ENCODE results near the gene CDK18. TPM values are rescaled to one million over a fixed set of nuclear protein-coding genes. Genes with fewer than 3 reads are reported as not detected.

The CDK18 gene
- total RNA-seq (3.1 TPM), polyA plus RNA-seq (ENCODE audit: insufficient read depth in 1 of 8, insufficient read length in 8 of 8, low replicate concordance in 1 of 8) (10 to 100 TPM in 5 of 8 donors, 1 to 10 TPM in 3; 5.9 to 18.8 (median 11.8) TPM)
- long read RNA-seq, donor 1, result 0 reads
- long read RNA-seq, donor 2, result 0 reads
- long read RNA-seq, donor 3, partial matches to known transcripts, result 0 of 1 reads
- long read RNA-seq, donor 3, other reads (novel, unspliced or antisense), result 0 of 1 reads
- long read RNA-seq, donor 4, result 0 reads
- long read RNA-seq, donor 5, partial matches to known transcripts, result 0 of 1 reads
- long read RNA-seq, donor 5, other reads (novel, unspliced or antisense), result 0 of 1 reads
- long read RNA-seq, donor 6, transcript CDK18-203 (16 exons, 1,648 nt), result major isoform, 5 of 9 reads
- long read RNA-seq, donor 6, partial matches to known transcripts, result 0 of 9 reads
- long read RNA-seq, donor 6, other reads (novel, unspliced or antisense), result 0 of 9 reads
- long read RNA-seq, donor 7, partial matches to known transcripts, result 0 of 3 reads
- long read RNA-seq, donor 7, other reads (novel, unspliced or antisense), result 0 of 3 reads
- long read RNA-seq, donor 8, result 0 reads
- long read RNA-seq, donor 9, partial matches to known transcripts, result 0 of 2 reads
- long read RNA-seq, donor 9, other reads (novel, unspliced or antisense), result 0 of 2 reads
- long read RNA-seq, donor 10, partial matches to known transcripts, result 0 of 2 reads
- long read RNA-seq, donor 10, other reads (novel, unspliced or antisense), result 0 of 2 reads
- long read RNA-seq, donor 11, partial matches to known transcripts, result 0 of 3 reads
- long read RNA-seq, donor 11, other reads (novel, unspliced or antisense), result 0 of 3 reads

- peak; percentile 61 for DNase-seq
Observed at GRCh38 chr1:205504311-205505075, at the start of gene CDK18. Gene CDK18 (plus strand): TSS chr1:205504669. CDS start chr1:205523168, 18,499 bp downstream.

GRCh38 chr1:205454903-205455335, 49.5 kb upstream of the CDK18 start:
- DNase-seq, result no peak
- 3% methylated on average over 4 of the region's 6 CpGs for whole genome bisulfite sequencing (ENCODE audit: insufficient coverage)
- Histone ChIP-seq H3K27me3 (ENCODE audit: control insufficient read depth, insufficient read depth, low read length) (peaks cover 89% of the 10 kb centered on the region), H3K4me3 (ENCODE audit: low read length) (no peak overlapping the region), H3K4me1 (ENCODE audit: control insufficient read depth, insufficient read depth, low read length) (peaks cover 15% of the 10 kb centered on the region), H3K9me3 (replicated peaks; ENCODE audit: control insufficient read depth, low read depth, low read length) (no peaks in the 10 kb centered on the region), H3K27ac (ENCODE audit: low read length) (no peak overlapping the region), H3K36me3 (ENCODE audit: control insufficient read depth, insufficient read depth, low read length) (no peaks in the 10 kb centered on the region)

More at GRCh38 chr1:205504311-205505075, at the start of gene CDK18:
- Histone ChIP-seq H3K36me3 (ENCODE audit: control insufficient read depth, insufficient read depth, low read length) (no peaks in the 10 kb centered on the region), H3K27me3 (ENCODE audit: control insufficient read depth, insufficient read depth, low read length) (peaks cover 9% of the 10 kb centered on the region), H3K9me3 (replicated peaks; ENCODE audit: control insufficient read depth, low read depth, low read length) (no peaks in the 10 kb centered on the region), H3K27ac (ENCODE audit: low read length) (peak within 1 kb of the TSS; percentile 20), H3K4me3 (ENCODE audit: low read length) (peak within 1 kb of the TSS; percentile 36), H3K4me1 (ENCODE audit: control insufficient read depth, insufficient read depth, low read length) (peaks cover 45% of the 10 kb centered on the region)
- WGBS (ENCODE audit: insufficient coverage), result 6% methylated on average over 32 of the region's 42 CpGs

GRCh38 chr1:205455581-205456382, 48.7 kb upstream of the CDK18 start, which contains the start of gene BLACAT1:
Gene BLACAT1 (minus strand): TSS chr1:205456045.
- no peaks in the 10 kb centered on the region for H3K9me3 ChIP-seq (replicated peaks; ENCODE audit: control insufficient read depth, low read depth, low read length)
- 1% methylated on average over 45 of the region's 53 CpGs for WGBS (ENCODE audit: insufficient coverage)
- peaks cover 88% of the 10 kb centered on the region for H3K27me3 ChIP-seq (ENCODE audit: control insufficient read depth, insufficient read depth, low read length)
- H3K36me3 ChIP-seq (ENCODE audit: control insufficient read depth, insufficient read depth, low read length), result no peaks in the 10 kb centered on the region
- no peak within 1 kb of the TSS for H3K27ac ChIP-seq (ENCODE audit: low read length)
- H3K4me3 ChIP-seq (ENCODE audit: low read length), result no peak within 1 kb of the TSS
- DNase-seq, result no peak
- peaks cover 15% of the 10 kb centered on the region for H3K4me1 ChIP-seq (ENCODE audit: control insufficient read depth, insufficient read depth, low read length)

- peaks cover 85% of the 10 kb centered on the region for H3K27me3 ChIP-seq (ENCODE audit: control insufficient read depth, insufficient read depth, low read length)
- H3K27ac ChIP-seq (ENCODE audit: low read length), result no peak overlapping the region
- peaks cover 15% of the 10 kb centered on the region for H3K4me1 ChIP-seq (ENCODE audit: control insufficient read depth, insufficient read depth, low read length)
- no peak for DNase-seq
- WGBS (ENCODE audit: insufficient coverage), result under 1% methylated on average over 47 of the region's 47 CpGs
- no peak overlapping the region for H3K4me3 ChIP-seq (ENCODE audit: low read length)
- no peaks in the 10 kb centered on the region for H3K36me3 ChIP-seq (ENCODE audit: control insufficient read depth, insufficient read depth, low read length)
- H3K9me3 ChIP-seq (replicated peaks; ENCODE audit: control insufficient read depth, low read depth, low read length), result no peaks in the 10 kb centered on the region
Observed at GRCh38 chr1:205456383-205456867, 48.0 kb upstream of the CDK18 start.

- H3K27ac ChIP-seq (ENCODE audit: low read length), result no peak overlapping the region
- peaks cover 15% of the 10 kb centered on the region for H3K4me1 ChIP-seq (ENCODE audit: control insufficient read depth, insufficient read depth, low read length)
- peaks cover 81% of the 10 kb centered on the region for H3K27me3 ChIP-seq (ENCODE audit: control insufficient read depth, insufficient read depth, low read length)
- no peaks in the 10 kb centered on the region for H3K9me3 ChIP-seq (replicated peaks; ENCODE audit: control insufficient read depth, low read depth, low read length)
- no peak overlapping the region for H3K4me3 ChIP-seq (ENCODE audit: low read length)
- WGBS (ENCODE audit: insufficient coverage), result 1% methylated on average over 35 of the region's 74 CpGs
- DNase-seq, result no peak
- H3K36me3 ChIP-seq (ENCODE audit: control insufficient read depth, insufficient read depth, low read length), result no peaks in the 10 kb centered on the region
Observed at GRCh38 chr1:205456868-205457745, 47.4 kb upstream of the CDK18 start.

GRCh38 chr1:205458777-205459566, 45.5 kb upstream of the CDK18 start:
- Histone ChIP-seq H3K4me1 (ENCODE audit: control insufficient read depth, insufficient read depth, low read length) (peaks cover 15% of the 10 kb centered on the region), H3K4me3 (ENCODE audit: low read length) (no peak overlapping the region), H3K36me3 (ENCODE audit: control insufficient read depth, insufficient read depth, low read length) (no peaks in the 10 kb centered on the region), H3K27ac (ENCODE audit: low read length) (no peak overlapping the region), H3K27me3 (ENCODE audit: control insufficient read depth, insufficient read depth, low read length) (peaks cover 72% of the 10 kb centered on the region), H3K9me3 (replicated peaks; ENCODE audit: control insufficient read depth, low read depth, low read length) (no peaks in the 10 kb centered on the region)
- WGBS (ENCODE audit: insufficient coverage), result 61% methylated on average over 3 of the region's 6 CpGs
- DNase-seq, result peak; percentile 78

- DNase-seq, result no peak
- H3K4me1 ChIP-seq (ENCODE audit: control insufficient read depth, insufficient read depth, low read length), result peaks cover 5% of the 10 kb centered on the region
- H3K9me3 ChIP-seq (replicated peaks; ENCODE audit: control insufficient read depth, low read depth, low read length), result no peaks in the 10 kb centered on the region
- no peak overlapping the region for H3K27ac ChIP-seq (ENCODE audit: low read length)
- H3K27me3 ChIP-seq (ENCODE audit: control insufficient read depth, insufficient read depth, low read length), result peaks cover 32% of the 10 kb centered on the region
- H3K36me3 ChIP-seq (ENCODE audit: control insufficient read depth, insufficient read depth, low read length), result no peaks in the 10 kb centered on the region
- WGBS (ENCODE audit: insufficient coverage), result 100% methylated on average over 1 of the region's 2 CpGs
- H3K4me3 ChIP-seq (ENCODE audit: low read length), result no peak overlapping the region
Observed at GRCh38 chr1:205465392-205465791, 39.1 kb upstream of the CDK18 start.

GRCh38 chr1:205466595-205467220, 37.8 kb upstream of the CDK18 start:
- 16% methylated on average over 3 of the region's 7 CpGs for WGBS (ENCODE audit: insufficient coverage)

More at GRCh38 chr1:205466595-205467220, 37.8 kb upstream of the CDK18 start:
- peak; percentile 35 for DNase-seq
- no peaks in the 10 kb centered on the region for H3K9me3 ChIP-seq (replicated peaks; ENCODE audit: control insufficient read depth, low read depth, low read length)
- H3K4me1 ChIP-seq (ENCODE audit: control insufficient read depth, insufficient read depth, low read length), result peaks cover 5% of the 10 kb centered on the region
- no peak overlapping the region for H3K4me3 ChIP-seq (ENCODE audit: low read length)
- no peaks in the 10 kb centered on the region for H3K36me3 ChIP-seq (ENCODE audit: control insufficient read depth, insufficient read depth, low read length)
- H3K27ac ChIP-seq (ENCODE audit: low read length), result no peak overlapping the region
- peaks cover 28% of the 10 kb centered on the region for H3K27me3 ChIP-seq (ENCODE audit: control insufficient read depth, insufficient read depth, low read length)

All from muscle of leg (tissue), 16 donors.